K562 (cell line): Measurements from ENCODE around the gene TBR1. TPM values are rescaled to one million over a fixed set of nuclear protein-coding genes. Genes with fewer than 3 reads are reported as not detected.

Source experiments
- ATAC-seq: fragments of 200-7000 bp; cut with Tn5 transposase; 3 replicates; pipeline ENCODE4 v1.9.1; 2020; ENCODE audit warnings: moderate library complexity
- BruUV-seq: library from RNA; stranded (reverse); fragments of 400-500 nt; replicated peaks from 2 replicates; lab custom pipeline; 2021; lab: Mats Ljungman, UMichigan
- CTCF ChIA-PET: fragments of 300-600 bp; formaldehyde crosslinking; extraction: SDS; loops from one replicate; lab custom pipeline; 2021; ENCODE audit warnings: low intra/inter-chr PET ratio; lab: Yijun Ruan, JAX
- POLR2A ChIA-PET: fragments of 300-600, 350-650 bp; sonication (Branson Sonifier 250); formaldehyde crosslinking; extraction: SDS; loops from one replicate; lab custom pipeline; 2021; ENCODE audit warnings: antibody characterized with exemption, inconsistent platforms; lab: Yijun Ruan, JAX
- DNase-seq, 4 experiments: peaks; one replicate each; pipeline versions ENCODE4 v3.0.0 to v3.0.0-alpha.2; 2011 to 2018; ENCODE audit warnings: low spot score in 3 of 4, mixed read lengths in 3 of 4; ENCODE audit errors: extremely low read depth in 1 of 4
- FAIRE-seq: peaks from 2 replicates; lab custom pipeline; 2011; peaks lifted over from hg19 to GRCh38; lab: Jason Lieb, UNC
- H2AFZ ChIP-seq: 2 replicates; pipeline ENCODE4 v1.6.0; 2011; ENCODE audit warnings: low read depth, low read length, control low read depth, inconsistent platforms
- H3K27ac ChIP-seq: fragments of 200-600 bp; 3 replicates; pipeline ENCODE4 v1.8.0; 2011; ENCODE audit warnings: low read depth, mild to moderate bottlenecking, control low read depth, inconsistent platforms, low read length, moderate library complexity, mixed read lengths; ENCODE audit errors: extremely low read depth
- H3K27me3 ChIP-seq, 2 experiments: fragments of 300-600 bp in 1 of 2; 2 replicates in 1 of 2; 3 replicates in 1 of 2; pipeline versions ENCODE4 v1.6.0 to v1.8.0; 2011; ENCODE audit warnings: inconsistent platforms in 2 of 2, low read length in 2 of 2, mild to moderate bottlenecking in 1 of 2, mixed read lengths in 1 of 2, moderate library complexity in 1 of 2; ENCODE audit not compliant: control insufficient read depth in 2 of 2, insufficient read depth in 2 of 2
- H3K36me3 ChIP-seq: fragments of 300-600 bp; 3 replicates; pipeline ENCODE4 v1.8.0; 2011; ENCODE audit warnings: mild to moderate bottlenecking, low read length, inconsistent platforms; ENCODE audit not compliant: control insufficient read depth, insufficient read depth
- H3K4me1 ChIP-seq, 2 experiments: fragments of 200-600 bp in 1 of 2; replicated peaks in 1 of 2; 2 replicates in 1 of 2; 3 replicates in 1 of 2; pipeline versions ENCODE4 v1.5.1 to v1.8.0; 2011; ENCODE audit warnings: inconsistent platforms in 2 of 2, low read length in 2 of 2, mild to moderate bottlenecking in 1 of 2, mixed read lengths in 1 of 2, moderate library complexity in 1 of 2; ENCODE audit not compliant: control insufficient read depth in 2 of 2, insufficient read depth in 2 of 2
- H3K4me2 ChIP-seq: 2 replicates; pipeline ENCODE4 v1.6.1; 2011; ENCODE audit warnings: low read length, control low read depth, inconsistent platforms, mixed read lengths; ENCODE audit not compliant: insufficient read depth
- H3K4me3 ChIP-seq: fragments of 200-600 bp; sonication (generic), shearing (Covaris generic); 2 replicates; pipeline ENCODE4 v1.5.1; 2016; ENCODE audit warnings: control low read depth, inconsistent platforms
- H3K79me2 ChIP-seq: fragments of 200-600 bp; 3 replicates; pipeline ENCODE4 v1.8.0; 2011; ENCODE audit warnings: low read length, inconsistent platforms; ENCODE audit not compliant: control insufficient read depth, insufficient read depth
- H3K9ac ChIP-seq, 2 experiments: 2 replicates each; pipeline versions ENCODE4 v1.6.0 to v1.6.1; 2011; ENCODE audit warnings: low read depth in 2 of 2, low read length in 2 of 2, control low read depth in 1 of 2, inconsistent platforms in 1 of 2, mild to moderate bottlenecking in 1 of 2, mixed read lengths in 1 of 2; ENCODE audit not compliant: insufficient read depth in 1 of 2
- H3K9me1 ChIP-seq: one replicate; pipeline ENCODE4 v1.6.0; 2011; ENCODE audit warnings: inconsistent platforms, mild to moderate bottlenecking, low read length, moderate library complexity; ENCODE audit not compliant: control insufficient read depth, insufficient read depth
- H3K9me3 ChIP-seq: replicated peaks from 2 replicates; pipeline ENCODE4 v1.5.1; 2011; ENCODE audit warnings: low read depth, low read length, inconsistent platforms; ENCODE audit not compliant: control insufficient read depth, insufficient read depth
- H4K20me1 ChIP-seq: replicated peaks from 2 replicates; pipeline ENCODE4 v1.6.1; 2011; ENCODE audit warnings: low read length, inconsistent platforms, mixed read lengths; ENCODE audit not compliant: control insufficient read depth, insufficient read depth
- ATF3 ChIP-seq, 2 experiments: fragments of 450-650 bp in 1 of 2; sonication (generic) in 1 of 2; formaldehyde crosslinking in 1 of 2; IDR thresholded peaks in 1 of 2; conservative IDR thresholded peaks in 1 of 2; 2 replicates each; pipeline versions ENCODE4 v1.6.1 to v1.8.1; 2016 to 2023; ENCODE audit warnings: mild to moderate bottlenecking in 2 of 2, moderate library complexity in 2 of 2, inconsistent platforms in 1 of 2, missing genetic modification reagents in 1 of 2
- ATF4 ChIP-seq: fragments of 450-650 bp; formaldehyde crosslinking; IDR thresholded peaks from 2 replicates; pipeline ENCODE4 v1.4.0; 2022; ENCODE audit warnings: mild to moderate bottlenecking, moderate library complexity
- CGGBP1 ChIP-seq: fragments of 250-450 bp; sonication (Bioruptor Pico); IDR thresholded peaks from 2 replicates; pipeline ENCODE4 v1.9.0; 2021; ENCODE audit warnings: mild to moderate bottlenecking
- CREBBP ChIP-seq: IDR thresholded peaks from one replicate; pipeline ENCODE4 v1.6.1; 2012; ENCODE audit warnings: low read depth, mild to moderate bottlenecking, control low read depth, inconsistent platforms, low read length
- MBD1 ChIP-seq: fragments of 250-450 bp; sonication (Bioruptor Pico); IDR thresholded peaks from 2 replicates; pipeline ENCODE4 v1.8.0; 2022; ENCODE audit warnings: inconsistent platforms
- PTTG1 ChIP-seq: fragments of 450-650 bp; IDR thresholded peaks from 2 replicates; pipeline ENCODE4 v1.6.1; 2016; ENCODE audit warnings: low read depth, mild to moderate bottlenecking, missing genetic modification characterization, missing compliant biosample characterization
- SUPT5H ChIP-seq: fragments of 450-650 bp; IDR thresholded peaks from 2 replicates; pipeline ENCODE4 v1.6.1; 2016
- ZNF77 ChIP-seq: fragments of 250-450 bp; sonication (Bioruptor Pico); IDR thresholded peaks from 2 replicates; pipeline ENCODE4 v1.5.0; 2020
- WGBS: fragments of 100-300 bp; shearing (Covaris generic); methylation state at CpG from one replicate; pipeline ENCODE4 v1.1.6; 2016; ENCODE audit warnings: low coverage, mixed read lengths; ENCODE audit not compliant: insufficient coverage; ENCODE audit errors: missing lambda C conversion rate; 5-methylcytosine and 5-hydroxymethylcytosine counted together
- in situ Hi-C: fragments of 300-500 bp; cut with MboI; formaldehyde crosslinking; loops from 4 replicates; pipeline ENCODE4 v1.15.0; 2018; ENCODE audit warnings: inconsistent platforms, mixed read lengths
- intact Hi-C: fragments of 100-400 bp; cut with micrococcal nuclease; formaldehyde crosslinking; loops from 2 replicates; pipeline ENCODE4 v1.14.2; 2022
- polyA plus RNA-seq, 8 experiments: library from polyadenylated mRNA; depleted of rRNA in 4 of 8; stranded (reverse) in 5 of 8; unstranded in 3 of 8; fragments of >200 nt; fragmentation: Nextera tagmentation in 2 of 8; fragmentation: Illumina TruSeq in 1 of 8; extraction: Ambion mirVana in 2 of 8; extraction: Trizol in 1 of 8; gene quantifications; 2 replicates each; pipeline versions ENCODE4 v1.2.1 to v1.2.3, GENCODE V29; 2011 to 2014; ENCODE audit warnings: inconsistent platforms in 1 of 8, missing spikeins in 1 of 8
- total RNA-seq, 7 experiments: library from RNA; depleted of rRNA in 6 of 7; stranded (reverse); fragments of >200 nt in 6 of 7; fragmentation: Illumina TruSeq in 2 of 7; extraction: Trizol in 2 of 7; gene quantifications; 2 replicates each; pipeline versions ENCODE4 v1.2.1 to v1.2.3, GENCODE V29; 2011 to 2021; ENCODE audit warnings: low replicate concordance in 1 of 7

The TBR1 gene
- total and polyA plus RNA-seq, 9 of the 15 experiments (the other 6 are each of a cell fraction or from before 2014, with no cell fraction given) = 0.01 to 0.09 TPM; not detected in 7

- no peaks in the 10 kb centered on the region for H3K9me1 ChIP-seq
- ATAC-seq = peak; percentile 47; the same call in 1 of the 3 replicates
- no peak overlapping the region for H3K4me3 ChIP-seq
- DNase-seq = no peak
- H2AFZ ChIP-seq = no peak overlapping the region
- CTCF ChIA-PET = no interaction called here
- H3K79me2 ChIP-seq = peaks cover 2% of the 10 kb centered on the region; the same call in 1 of the 3 replicates
- H3K9me3 ChIP-seq = no peaks in the 10 kb centered on the region
- intact Hi-C loops (no loop called here), in situ Hi-C loops (no loop called here)
- no peaks in the 10 kb centered on the region for H4K20me1 ChIP-seq
- no peak overlapping the region for H3K27ac ChIP-seq
- TF ChIP-seq ATF3 (IDR thresholded peaks at IDR 0.05) (peak; percentile 28; the same call in 1 of the 2 replicates), ATF3 (CRISPR knock-in tag; conservative IDR thresholded peaks at IDR 0.05) (no peak), SUPT5H (no peak)
- TF ChIP-seq, all 486 proteins: peak for 1
- POLR2A ChIA-PET = no interaction called here
- FAIRE-seq = no peak
- Histone ChIP-seq H3K4me2 (no peak overlapping the region), H3K4me1 (no peaks in the 10 kb centered on the region), H3K27me3 (no peaks in the 10 kb centered on the region), H3K36me3 (peaks cover 75% of the 10 kb centered on the region), H3K9ac (no peak overlapping the region)
- no TSS peak for BruUV-seq
These were observed 42.2 kb upstream of the TBR1 start for GRCh38 chr2:161373942-161374341.

GRCh38 chr2:161374446-161374845 is 41.7 kb upstream of the TBR1 start:
- BruUV-seq = no TSS peak
- Histone ChIP-seq H3K4me2 (no peak overlapping the region), H3K79me2 (peaks cover 2% of the 10 kb centered on the region; the same call in 1 of the 3 replicates), H3K4me1 (no peaks in the 10 kb centered on the region), H3K4me3 (no peak overlapping the region), H3K36me3 (peaks cover 75% of the 10 kb centered on the region), H3K9me3 (no peaks in the 10 kb centered on the region), H4K20me1 (no peaks in the 10 kb centered on the region), H3K27me3 (no peaks in the 10 kb centered on the region), H3K27ac (no peak overlapping the region), H2AFZ (no peak overlapping the region), H3K9me1 (no peaks in the 10 kb centered on the region), H3K9ac (no peak overlapping the region)
- ATAC-seq (no peak), DNase-seq (no peak), FAIRE-seq (no peak)
- POLR2A ChIA-PET = no interaction called here
- TF ChIP-seq ZNF77 (CRISPR knock-in tag) (no peak), ATF4 (CRISPR knock-in tag) (no peak), CREBBP (no peak), PTTG1 (no peak), CGGBP1 (no peak), MBD1 (CRISPR knock-in tag) (no peak)
- intact Hi-C loops = no loop called here
- WGBS = 100% methylated on average over 1 of the region's 1 CpG
- in situ Hi-C loops = no loop called here
- CTCF ChIA-PET = no interaction called here
